Heart right ventricle (tissue), 16 donors: ENCODE measurements around the gene FRK. TPM values are rescaled to one million over a fixed set of nuclear protein-coding genes. Genes with fewer than 3 reads are reported as not detected.
A peak's percentile ranks its signal among the peaks of the same experiment; 100 is the strongest.
"Not testable (repeated sequence)": the region's sequence is repeated elsewhere in the genome, so short reads cannot be mapped to it uniquely, and the experiment has no call there.

Experiments
- ATAC-seq, 8 donors: fragments of 200-7000 bp; cut with Tn5 transposase; one replicate each; pipeline ENCODE4 v1.9.1; 2020; ENCODE audit warnings: mild to moderate bottlenecking in 8 of 8, moderate library complexity in 8 of 8, moderate number of reproducible peaks in 1 of 8
- DNase-seq, 2 donors: peaks; one replicate each; pipeline ENCODE4 v3.0.0-alpha.2; 2020
- H3K27ac ChIP-seq, 10 donors: fragments of 200-600 bp; sonication (generic) in 2 of 10; one replicate each; pipeline versions ENCODE4 v1.5.0 to v1.8.0; 2020 to 2022; ENCODE audit warnings: mild to moderate bottlenecking in 3 of 10
- H3K27me3 ChIP-seq, 7 donors: fragments of 200-600 bp; one replicate each; pipeline ENCODE4 v1.8.0; 2021 to 2022; ENCODE audit warnings: mild to moderate bottlenecking in 2 of 7
- H3K36me3 ChIP-seq, 9 donors: fragments of 200-600 bp; sonication (generic) in 1 of 9; one replicate each; pipeline versions ENCODE4 v1.5.0 to v1.8.0; 2020 to 2022; ENCODE audit warnings: mild to moderate bottlenecking in 2 of 9
- H3K4me1 ChIP-seq, 9 donors: fragments of 200-600 bp; sonication (generic) in 1 of 9; one replicate each; pipeline versions ENCODE4 v1.5.0 to v1.8.0; 2020 to 2022; ENCODE audit warnings: mild to moderate bottlenecking in 4 of 9
- H3K4me3 ChIP-seq, 10 donors: fragments of 200-600 bp; sonication (generic) in 2 of 10; one replicate each; pipeline versions ENCODE4 v1.5.0 to v1.8.0; 2020 to 2022; ENCODE audit warnings: mild to moderate bottlenecking in 7 of 10, moderate library complexity in 2 of 10
- H3K9me3 ChIP-seq, 11 donors: fragments of 200-600 bp in 10 of 11; sonication (generic) in 2 of 11; one replicate each; pipeline versions ENCODE4 v1.5.0 to v1.8.0; 2013 to 2022; ENCODE audit warnings: mild to moderate bottlenecking in 2 of 11, control low read depth in 1 of 11, moderate library complexity in 1 of 11
- WGBS, 2 donors: extraction: QIAGEN DNeasy Blood & Tissue Kit; methylation state at CpG; one replicate each; pipeline ENCODE4 v1.1.7; 2013; ENCODE audit warnings: inconsistent platforms in 1 of 2; 5-methylcytosine and 5-hydroxymethylcytosine counted together
- intact Hi-C, 10 donors: fragments of 100-400 bp; cut with DNase I; formaldehyde crosslinking; loops; one replicate each; pipeline versions ENCODE4 v1.11.1 to v1.14.2; 2022
- polyA plus RNA-seq, 2 donors: library from polyadenylated mRNA; stranded (reverse); fragments of 200-250 nt; gene quantifications; one replicate each; pipeline ENCODE4 v1.2.3, GENCODE V29; 2013
- total RNA-seq, 10 donors: library from RNA; stranded (reverse); fragmentation: NEBNext Ultra II Directional in 3 of 10; extraction: Animal tissue kit (Norgen Biotek cat#: 25700) in 3 of 10; gene quantifications; one replicate each; pipeline versions ENCODE4 v1.2.1 to v1.2.4, GENCODE V29; 2021 to 2023
- TF ChIP-seq, protein P1 (sequence below), 9 donors: fragments of 200-600 bp; sonication (generic) in 2 of 9; IDR thresholded peaks; one replicate each; pipeline versions ENCODE4 v1.5.0 to v1.8.0; 2021 to 2022; ENCODE audit warnings: antibody characterized with exemption in 9 of 9, mild to moderate bottlenecking in 5 of 9, moderate library complexity in 1 of 9
- donor health status: Arrhythmogenic right ventricular cardiomyopathy.
- donor health status: ischemic (EF 13 %, LVEDD 7.1; RV severe dilation, severe dysfunction).
- donor health status: healthy with polysubstance abuse.
- donor health status: DM: no; HTN: yes; CAD: no.
- donor health status: DM: no; HTN: no; CAD: no.
- donor health status: ischemic (EF 25% LVEDD 6.9; RV normal size, moderate dysfunction).
- donor health status: ischemic (EF 25% LVEDD 5.7; RV mildly dilated, moderate dysfunction).
- donor health status: healthy.
- donor health status: DM: yes; HTN: yes; CAD: no.
- donor health status: Ischemic cardiomyopathy.
- donor health status: ischemic (EF 35%, LVEDD 5.7; RV mildly dilated, moderate dysfunction).
- donor health status: nonischemic (EF 11% LVEDD 7.7; RV severe dilation, severe dysfunction).
- donor health status: DM: yes; HTN: yes; CAD: no.
- donor health status: PGD.
- donor health status: ischemic (EF 29% LVEDD 5.4; RV normal size, mild dysfunction).
- donor health status: nonischemic (EF 23%, LVEDD 6.1; RV moderate dilation, normal function).

The FRK gene
- total and polyA plus RNA-seq, 12 donors: 0.61 to 10.6 (median 6.6) TPM

DNA sequence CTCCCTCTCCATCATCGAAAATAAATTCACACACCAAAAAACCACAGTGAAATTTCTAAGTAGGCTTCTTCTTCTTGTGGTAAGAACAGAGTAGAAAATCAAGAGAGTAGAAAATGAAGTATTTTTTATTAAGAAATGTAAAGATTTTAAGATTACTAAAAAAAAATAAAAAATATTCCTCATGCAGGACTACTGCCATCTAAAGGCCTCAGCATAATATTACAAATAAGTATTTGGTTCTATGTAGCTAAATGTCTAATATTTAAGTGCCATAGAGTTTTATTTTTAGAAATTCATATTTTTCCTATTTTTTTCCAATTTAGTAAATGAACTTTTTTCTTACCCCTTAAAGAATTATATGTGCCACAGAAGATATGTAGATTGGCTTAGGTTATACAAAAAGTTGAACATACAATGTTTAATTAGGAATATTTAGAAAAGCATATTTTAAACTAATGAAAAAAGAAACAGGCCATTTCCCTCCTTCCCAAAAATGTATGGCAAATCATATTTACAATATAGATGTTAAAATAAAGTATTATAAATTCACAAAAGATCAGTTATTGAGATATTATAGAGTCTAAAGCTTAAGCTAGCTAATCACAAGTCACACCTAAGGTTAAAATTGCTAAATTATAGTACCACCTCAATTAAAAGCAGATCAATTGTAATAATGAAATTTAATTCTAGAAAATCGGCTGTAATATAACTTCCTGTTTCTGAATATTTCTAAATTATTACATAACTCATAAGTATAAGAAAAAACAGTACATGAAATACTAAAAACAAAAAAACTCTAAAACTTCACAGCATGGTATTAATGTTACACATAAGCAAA is 36.5 kb upstream of the FRK start:
- no peaks in the 10 kb centered on the region for H3K27me3 ChIP-seq
- H3K9me3 ChIP-seq: peaks cover 0 to 14% (median 6%) of the 10 kb centered on the region in 11 donors
- ATAC-seq (no peak), DNase-seq (no peak)
- TF ChIP-seq, protein P1, sequence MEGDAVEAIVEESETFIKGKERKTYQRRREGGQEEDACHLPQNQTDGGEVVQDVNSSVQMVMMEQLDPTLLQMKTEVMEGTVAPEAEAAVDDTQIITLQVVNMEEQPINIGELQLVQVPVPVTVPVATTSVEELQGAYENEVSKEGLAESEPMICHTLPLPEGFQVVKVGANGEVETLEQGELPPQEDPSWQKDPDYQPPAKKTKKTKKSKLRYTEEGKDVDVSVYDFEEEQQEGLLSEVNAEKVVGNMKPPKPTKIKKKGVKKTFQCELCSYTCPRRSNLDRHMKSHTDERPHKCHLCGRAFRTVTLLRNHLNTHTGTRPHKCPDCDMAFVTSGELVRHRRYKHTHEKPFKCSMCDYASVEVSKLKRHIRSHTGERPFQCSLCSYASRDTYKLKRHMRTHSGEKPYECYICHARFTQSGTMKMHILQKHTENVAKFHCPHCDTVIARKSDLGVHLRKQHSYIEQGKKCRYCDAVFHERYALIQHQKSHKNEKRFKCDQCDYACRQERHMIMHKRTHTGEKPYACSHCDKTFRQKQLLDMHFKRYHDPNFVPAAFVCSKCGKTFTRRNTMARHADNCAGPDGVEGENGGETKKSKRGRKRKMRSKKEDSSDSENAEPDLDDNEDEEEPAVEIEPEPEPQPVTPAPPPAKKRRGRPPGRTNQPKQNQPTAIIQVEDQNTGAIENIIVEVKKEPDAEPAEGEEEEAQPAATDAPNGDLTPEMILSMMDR (IDR thresholded peaks at IDR 0.05): peak; percentile 23 to 74 (median 59)
- 30 to 57% methylated on average over 2 of the region's 2 CpGs for WGBS, 2 donors
- intact Hi-C loops: loop anchor here in 7 of 10 donors (2.0 to 5.0 kb wide), 3 partner anchors 40 to 86 kb away; no protein-coding TSS in a partner anchor
- no peak overlapping the region for H3K4me3 ChIP-seq
- H3K36me3 ChIP-seq: no peaks in the 10 kb centered on the region
- H3K4me1 ChIP-seq: peaks cover 0 to 42% (median 17%) of the 10 kb centered on the region in 9 donors
- no peak overlapping the region for H3K27ac ChIP-seq

DNA sequence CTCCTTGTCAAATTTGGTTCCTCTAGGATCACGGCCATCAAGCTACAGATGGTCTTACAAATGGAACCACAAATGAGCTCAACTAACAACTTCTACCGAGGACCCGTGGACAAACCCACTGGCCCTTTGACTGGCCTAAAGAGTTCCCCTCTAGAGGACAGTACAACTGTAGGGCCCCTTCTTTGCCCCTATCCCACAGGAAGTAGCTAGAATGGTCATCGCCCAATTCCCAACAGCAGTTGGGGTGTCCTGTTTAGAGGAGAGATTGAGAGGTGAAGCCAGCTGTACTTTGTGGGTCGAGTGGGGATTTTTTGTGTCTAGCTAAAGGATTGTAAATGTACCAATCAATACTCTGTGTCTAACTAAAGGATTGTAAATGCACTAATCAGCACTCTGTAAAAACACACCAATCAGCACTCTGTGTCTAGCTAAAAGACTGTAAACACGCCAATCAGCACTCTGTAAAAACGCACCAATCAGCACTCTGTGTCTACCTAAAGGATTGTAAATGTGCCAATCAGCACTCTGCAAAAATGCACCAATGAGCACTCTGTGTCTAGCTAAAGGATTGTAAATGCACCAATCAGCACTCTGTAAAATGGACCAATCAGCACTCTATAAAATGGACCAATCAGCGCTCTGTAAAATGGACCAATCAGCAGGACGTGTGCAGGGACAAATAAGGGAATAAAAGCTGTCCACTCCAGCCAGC is 35.5 kb upstream of the FRK start:
- not testable (repeated sequence) for ATAC-seq, DNase-seq, H3K27me3 ChIP-seq, H3K27ac ChIP-seq, H3K36me3 ChIP-seq, H3K4me3 ChIP-seq
- Histone ChIP-seq H3K9me3 (peaks cover 0 to 22% (median 6%) of the 10 kb centered on the region in 11 donors), H3K4me1 (peaks cover 0 to 32% (median 9%) of the 10 kb centered on the region in 9 donors)
- 90% methylated on average over 9 of the region's 9 CpGs for WGBS, 2 donors
- intact Hi-C loops: loop anchor here in 7 of 10 donors (2.0 to 5.0 kb wide), 3 partner anchors 39 to 85 kb away; no protein-coding TSS in a partner anchor

DNA sequence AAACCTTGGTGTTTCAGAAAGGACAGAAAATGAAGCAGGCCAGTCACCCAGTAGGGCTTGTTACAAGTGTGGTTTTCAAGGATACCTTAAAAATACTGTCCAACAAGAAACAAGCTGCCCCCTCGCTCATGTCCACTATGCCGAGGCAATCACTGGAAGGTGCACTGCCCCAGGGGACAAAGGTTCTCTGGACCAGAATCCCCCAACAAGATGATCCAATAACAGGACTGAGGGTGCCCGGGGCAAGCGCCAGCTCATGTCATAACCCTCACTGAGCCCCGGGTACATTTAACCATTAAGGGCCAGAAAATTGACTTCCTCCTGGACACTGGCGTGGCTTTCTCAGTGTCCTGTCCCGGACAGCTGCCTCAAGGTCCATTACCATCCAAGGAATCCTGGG is 33.4 kb upstream of the FRK start:
- peak overlapping the region in 9 of 10 donors; percentile 30 to 64 (median 50) for H3K27ac ChIP-seq
- H3K4me3 ChIP-seq: no peak overlapping the region
- H3K4me1 ChIP-seq: peaks cover 0 to 23% (median 7%) of the 10 kb centered on the region in 9 donors
- TF ChIP-seq, protein P1 (IDR thresholded peaks at IDR 0.05): no peak
- peaks cover 0 to 22% (median 6%) of the 10 kb centered on the region in 11 donors for H3K9me3 ChIP-seq
- WGBS, 2 donors: 91 to 93% methylated on average over 7 of the region's 7 CpGs
- intact Hi-C loops: loop anchor here in 1 of 10 donors (1.0 kb wide), 1 partner anchor 84 kb away; no protein-coding TSS in a partner anchor
- DNase-seq: no peak
- no peaks in the 10 kb centered on the region for H3K27me3 ChIP-seq
- H3K36me3 ChIP-seq: no peaks in the 10 kb centered on the region
- no peak for ATAC-seq

DNA sequence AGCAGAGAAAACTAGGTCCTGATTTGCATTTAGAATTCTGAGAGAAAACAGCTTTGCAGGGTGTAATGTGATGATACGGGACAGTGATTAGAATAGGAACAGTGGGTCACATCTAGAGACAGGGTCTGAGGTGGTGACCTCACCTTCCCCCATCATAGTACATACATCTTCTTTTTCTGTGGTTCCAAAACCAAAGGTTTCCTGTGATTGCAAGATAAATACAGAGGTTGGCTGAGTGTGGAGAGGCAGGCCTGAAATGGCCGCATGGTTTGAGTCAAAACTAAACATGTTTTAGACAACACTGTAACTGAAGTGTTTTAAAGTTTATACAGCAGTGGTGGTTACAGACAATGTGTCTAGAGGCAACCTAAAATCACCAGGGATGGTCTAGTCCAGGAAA is 29.6 kb upstream of the FRK start:
- intact Hi-C loops: no loop called here
- ATAC-seq (no peak), DNase-seq (no peak)
- Histone ChIP-seq H3K27ac (no peak overlapping the region), H3K4me1 (peaks cover 0 to 18% (median 9%) of the 10 kb centered on the region in 9 donors), H3K36me3 (no peaks in the 10 kb centered on the region), H3K27me3 (no peaks in the 10 kb centered on the region), H3K9me3 (peaks cover 0 to 8% (median 0%) of the 10 kb centered on the region in 11 donors), H3K4me3 (no peak overlapping the region)
- 90 to 91% methylated on average over 2 of the region's 2 CpGs for WGBS, 2 donors
- TF ChIP-seq, protein P1 (IDR thresholded peaks at IDR 0.05): no peak
